Activated B cell treated with CpG ODN at 0.5 μM for 24 hours (primary cell): ENCODE results near the gene PHLPP2. TPM values are rescaled to one million over a fixed set of nuclear protein-coding genes. Genes with fewer than 3 reads are reported as not detected.

ENCODE experiments used
- ATAC-seq: fragments of 200-7000 bp; cut with Tn5 transposase; one replicate; pipeline ENCODE4 v1.10.0; 2021; ENCODE audit warnings: low read depth, mild to moderate bottlenecking, moderate library complexity
- CTCF ChIA-PET: fragments of 350-600 bp; sonication (Branson Sonifier 250); formaldehyde crosslinking; loops from one replicate; lab custom pipeline; 2021; ENCODE audit warnings: antibody characterized with exemption; lab: Charles Lee
- POLR2A ChIA-PET: fragments of 350-600 bp; sonication (Branson Sonifier 250); formaldehyde crosslinking; loops from one replicate; lab custom pipeline; 2021; ENCODE audit warnings: antibody characterized with exemption; lab: Charles Lee
- DNase-seq: peaks from one replicate; pipeline ENCODE4 v3.0.0; 2022
- H3K27ac Mint-ChIP-seq: one replicate; pipeline ENCODE4 v1.8.0; 2020; ENCODE audit warnings: mixed read lengths
- H3K27me3 Mint-ChIP-seq: one replicate; pipeline ENCODE4 v1.8.0; 2021; ENCODE audit warnings: mixed read lengths
- H3K36me3 Mint-ChIP-seq: one replicate; pipeline ENCODE4 v1.8.0; 2021; ENCODE audit warnings: low read depth, mixed read lengths
- H3K4me1 Mint-ChIP-seq: one replicate; pipeline ENCODE4 v1.8.0; 2021; ENCODE audit warnings: mixed read lengths
- H3K4me3 Mint-ChIP-seq: one replicate; pipeline ENCODE4 v1.8.0; 2020; ENCODE audit warnings: mild to moderate bottlenecking, mixed read lengths
- H3K9me3 Mint-ChIP-seq: one replicate; pipeline ENCODE4 v1.8.0; 2020; ENCODE audit warnings: mixed read lengths
- intact Hi-C: fragments of 100-400 bp; cut with micrococcal nuclease; formaldehyde crosslinking; loops from one replicate; pipeline ENCODE4 v1.15.1; 2024
- total RNA-seq: library from RNA; stranded (reverse); gene quantifications from 2 replicates; pipeline ENCODE4 v1.2.3, GENCODE V29; 2022
- TF ChIP-seq, protein P1 (sequence below): fragments of 200-600 bp; IDR thresholded peaks from one replicate; pipeline ENCODE4 v1.8.0; 2022; ENCODE audit warnings: antibody characterized with exemption, mild to moderate bottlenecking

The PHLPP2 gene
- total RNA-seq, 1 donor from 2014 or later = 10.0 TPM

DNA sequence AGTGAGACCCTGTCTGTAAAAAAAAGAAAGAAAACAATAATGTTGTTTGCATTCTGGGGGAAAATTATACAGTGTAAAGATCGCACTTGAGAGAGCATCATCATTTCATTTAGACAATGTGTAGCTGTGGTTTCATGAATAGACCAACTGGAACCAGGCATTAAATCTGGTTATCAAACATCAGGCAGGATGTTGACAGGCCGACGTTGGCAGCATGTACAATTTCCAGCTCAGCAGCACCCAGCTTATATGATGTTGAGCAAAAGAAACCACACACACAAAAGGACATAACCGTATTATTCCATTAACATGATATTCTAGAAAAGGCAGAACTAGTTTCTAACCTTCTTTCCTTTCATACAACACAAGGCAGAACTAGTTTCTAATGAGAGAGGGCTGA, 92.7 kb downstream of the PHLPP2 start:
- DNase-seq = no peak
- peaks cover under 1% of the 10 kb centered on the region for H3K4me1 Mint-ChIP-seq
- no peak for ATAC-seq
- no peaks in the 10 kb centered on the region for H3K9me3 Mint-ChIP-seq
- POLR2A ChIA-PET = no interaction called here
- TF ChIP-seq, protein P1, sequence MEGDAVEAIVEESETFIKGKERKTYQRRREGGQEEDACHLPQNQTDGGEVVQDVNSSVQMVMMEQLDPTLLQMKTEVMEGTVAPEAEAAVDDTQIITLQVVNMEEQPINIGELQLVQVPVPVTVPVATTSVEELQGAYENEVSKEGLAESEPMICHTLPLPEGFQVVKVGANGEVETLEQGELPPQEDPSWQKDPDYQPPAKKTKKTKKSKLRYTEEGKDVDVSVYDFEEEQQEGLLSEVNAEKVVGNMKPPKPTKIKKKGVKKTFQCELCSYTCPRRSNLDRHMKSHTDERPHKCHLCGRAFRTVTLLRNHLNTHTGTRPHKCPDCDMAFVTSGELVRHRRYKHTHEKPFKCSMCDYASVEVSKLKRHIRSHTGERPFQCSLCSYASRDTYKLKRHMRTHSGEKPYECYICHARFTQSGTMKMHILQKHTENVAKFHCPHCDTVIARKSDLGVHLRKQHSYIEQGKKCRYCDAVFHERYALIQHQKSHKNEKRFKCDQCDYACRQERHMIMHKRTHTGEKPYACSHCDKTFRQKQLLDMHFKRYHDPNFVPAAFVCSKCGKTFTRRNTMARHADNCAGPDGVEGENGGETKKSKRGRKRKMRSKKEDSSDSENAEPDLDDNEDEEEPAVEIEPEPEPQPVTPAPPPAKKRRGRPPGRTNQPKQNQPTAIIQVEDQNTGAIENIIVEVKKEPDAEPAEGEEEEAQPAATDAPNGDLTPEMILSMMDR = no peak
- intact Hi-C loops = no loop called here
- H3K4me3 Mint-ChIP-seq = no peak overlapping the region
- H3K27ac Mint-ChIP-seq = no peak overlapping the region
- no peaks in the 10 kb centered on the region for H3K27me3 Mint-ChIP-seq
- H3K36me3 Mint-ChIP-seq = no peaks in the 10 kb centered on the region
- CTCF ChIA-PET = interaction anchor here (0.6 to 1.5 kb wide), 3 partner anchors 21 to 94 kb away, joined by 5 to 6 read pairs (median 5); no protein-coding TSS in a partner anchor

DNA sequence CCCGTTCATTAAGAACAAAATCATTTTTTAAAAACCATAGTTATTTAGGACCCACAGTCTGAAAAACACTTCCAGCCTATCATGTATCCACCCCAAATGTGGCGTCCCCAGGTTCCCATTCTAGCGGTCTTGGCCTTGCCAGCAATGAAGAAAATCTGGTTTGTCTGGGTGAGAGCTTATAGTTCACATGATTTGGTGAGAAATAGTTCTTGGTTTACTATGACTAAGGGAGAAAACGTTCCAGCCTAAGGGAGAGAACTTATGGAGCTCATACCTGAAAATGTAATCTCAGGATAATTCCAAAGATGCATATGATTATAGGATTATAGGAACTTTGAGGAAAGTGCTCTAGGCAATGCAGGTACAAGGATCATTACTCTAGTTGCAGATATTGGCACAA, 93.7 kb downstream of the PHLPP2 start:
- Mint-ChIP-seq H3K9me3 (no peaks in the 10 kb centered on the region), H3K4me3 (no peak overlapping the region), H3K27ac (no peak overlapping the region), H3K27me3 (no peaks in the 10 kb centered on the region), H3K36me3 (no peaks in the 10 kb centered on the region), H3K4me1 (peaks cover 2% of the 10 kb centered on the region)
- TF ChIP-seq, protein P1 = no peak
- ChIA-PET CTCF (interaction anchor here (1.5 kb wide), 1 partner anchor 20 kb away, joined by 5 read pairs; no protein-coding TSS in a partner anchor), POLR2A (no interaction called here)
- DNase-seq = no peak
- intact Hi-C loops = no loop called here
- no peak for ATAC-seq

DNA sequence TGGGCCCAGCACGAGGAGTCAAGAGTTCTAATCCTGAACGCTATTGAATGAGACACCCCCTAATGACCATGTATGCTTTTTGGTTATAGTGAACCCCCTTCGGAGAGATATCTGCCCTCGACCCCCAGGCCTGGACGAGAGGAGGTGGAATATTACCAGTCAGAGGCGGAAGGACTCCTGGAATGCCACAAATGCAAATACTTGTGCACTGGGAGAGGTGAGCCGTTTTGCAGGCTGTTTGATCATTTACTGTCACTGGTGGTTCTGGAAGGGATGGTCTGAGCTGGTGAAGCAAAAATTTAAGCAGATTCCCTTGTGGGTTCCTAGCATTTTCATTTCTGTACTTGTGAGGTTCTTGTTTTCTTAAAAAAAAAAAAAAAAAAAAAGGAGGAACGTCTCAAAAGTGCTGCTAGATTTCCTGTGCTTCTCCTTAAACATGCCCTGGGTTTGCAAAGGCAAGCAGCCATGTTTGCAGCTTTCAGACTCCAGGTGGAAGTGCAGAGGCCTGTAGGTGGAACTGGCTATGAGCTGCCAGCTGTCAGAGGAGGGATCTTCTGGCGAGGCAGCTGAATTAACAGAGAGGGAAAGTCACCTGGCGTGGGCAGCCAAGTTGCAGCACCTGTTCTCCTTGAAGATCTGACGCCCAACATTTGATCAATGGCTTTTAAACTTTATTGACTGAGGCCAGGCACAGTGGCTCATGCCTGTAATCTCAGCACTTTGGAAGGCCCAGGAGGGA, 95.1 kb downstream of the PHLPP2 start:
- Mint-ChIP-seq H3K9me3 (no peaks in the 10 kb centered on the region), H3K36me3 (no peaks in the 10 kb centered on the region), H3K27ac (no peak overlapping the region), H3K27me3 (peaks cover 2% of the 10 kb centered on the region), H3K4me1 (peaks cover 6% of the 10 kb centered on the region), H3K4me3 (no peak overlapping the region)
- ATAC-seq = no peak
- no peak for DNase-seq
- TF ChIP-seq, protein P1 = no peak
- CTCF ChIA-PET = no interaction called here
- POLR2A ChIA-PET = no interaction called here
- intact Hi-C loops = no loop called here

DNA sequence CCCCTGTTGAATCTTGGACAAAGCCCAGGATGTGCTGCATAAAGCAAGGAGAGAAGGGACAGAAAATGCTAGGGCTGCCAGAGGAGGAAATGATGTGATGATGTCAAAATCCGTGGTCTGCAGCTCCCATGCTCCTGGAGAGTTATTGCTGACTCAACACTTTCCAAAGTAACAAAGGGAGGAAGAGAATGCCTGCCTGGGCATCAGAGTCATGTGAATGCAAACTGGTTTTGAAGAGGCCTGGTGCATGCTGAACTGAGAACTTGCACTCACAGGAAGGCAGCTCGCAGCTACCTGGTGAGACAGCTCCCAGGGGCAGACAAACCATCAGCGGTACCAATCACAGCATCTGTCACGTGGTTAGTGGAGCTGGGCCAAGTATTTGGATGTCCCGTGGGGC, 95.7 kb downstream of the PHLPP2 start:
- no peak for ATAC-seq
- no peaks in the 10 kb centered on the region for H3K9me3 Mint-ChIP-seq
- no peak overlapping the region for H3K27ac Mint-ChIP-seq
- H3K36me3 Mint-ChIP-seq = no peaks in the 10 kb centered on the region
- no peak for DNase-seq
- TF ChIP-seq, protein P1 = no peak
- H3K4me3 Mint-ChIP-seq = no peak overlapping the region
- H3K27me3 Mint-ChIP-seq = peaks cover 2% of the 10 kb centered on the region
- peaks cover 6% of the 10 kb centered on the region for H3K4me1 Mint-ChIP-seq
- ChIA-PET POLR2A (no interaction called here), CTCF (no interaction called here)
- intact Hi-C loops = no loop called here

DNA sequence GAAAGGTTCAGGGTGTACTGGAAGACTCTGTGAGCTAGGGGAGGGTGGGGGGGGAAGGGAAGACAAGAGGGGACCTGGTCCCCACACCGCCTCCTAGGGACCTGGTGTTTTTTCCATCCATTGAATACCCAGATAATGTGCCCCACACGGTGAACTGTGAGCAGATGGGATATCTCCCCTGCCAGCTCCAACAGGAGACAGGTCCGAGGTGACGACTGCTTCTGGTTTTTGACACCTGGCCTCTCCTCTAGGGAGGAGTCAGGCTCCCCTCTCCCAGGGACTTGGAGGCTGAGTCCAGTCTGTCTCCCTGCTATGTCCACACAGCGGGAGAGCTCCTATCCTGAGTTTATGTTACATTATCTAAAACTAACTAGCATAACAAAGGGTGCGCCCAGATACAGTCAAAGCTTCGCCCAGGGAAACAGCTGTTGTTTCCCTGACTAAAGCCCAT, 96.7 kb downstream of the PHLPP2 start:
- TF ChIP-seq, protein P1 = no peak
- ChIA-PET CTCF (interaction anchor here (1.2 kb wide), 1 partner anchor 17 kb away, joined by 5 read pairs; no protein-coding TSS in a partner anchor), POLR2A (no interaction called here)
- Mint-ChIP-seq H3K27me3 (peaks cover 2% of the 10 kb centered on the region), H3K36me3 (no peaks in the 10 kb centered on the region), H3K4me1 (peaks cover 6% of the 10 kb centered on the region), H3K4me3 (no peak overlapping the region), H3K9me3 (no peaks in the 10 kb centered on the region), H3K27ac (no peak overlapping the region)
- DNase-seq (no peak), ATAC-seq (no peak)
- intact Hi-C loops = no loop called here
